NCI-H524 (cell line): ENCODE results near the gene AIFM3.

Experiments
- DNase-seq, 2 experiments: peaks; one replicate each; lab custom pipeline; 2025; lab: John Stamatoyannopoulos, UW

Gene AIFM3

GRCh38 chr22:21009638-21010425, 42.8 kb downstream of the AIFM3 start:
- DNase-seq, result no peak

- DNase-seq, result no peak
Observed at GRCh38 chr22:21010426-21011113, 43.5 kb downstream of the AIFM3 start.

DNA sequence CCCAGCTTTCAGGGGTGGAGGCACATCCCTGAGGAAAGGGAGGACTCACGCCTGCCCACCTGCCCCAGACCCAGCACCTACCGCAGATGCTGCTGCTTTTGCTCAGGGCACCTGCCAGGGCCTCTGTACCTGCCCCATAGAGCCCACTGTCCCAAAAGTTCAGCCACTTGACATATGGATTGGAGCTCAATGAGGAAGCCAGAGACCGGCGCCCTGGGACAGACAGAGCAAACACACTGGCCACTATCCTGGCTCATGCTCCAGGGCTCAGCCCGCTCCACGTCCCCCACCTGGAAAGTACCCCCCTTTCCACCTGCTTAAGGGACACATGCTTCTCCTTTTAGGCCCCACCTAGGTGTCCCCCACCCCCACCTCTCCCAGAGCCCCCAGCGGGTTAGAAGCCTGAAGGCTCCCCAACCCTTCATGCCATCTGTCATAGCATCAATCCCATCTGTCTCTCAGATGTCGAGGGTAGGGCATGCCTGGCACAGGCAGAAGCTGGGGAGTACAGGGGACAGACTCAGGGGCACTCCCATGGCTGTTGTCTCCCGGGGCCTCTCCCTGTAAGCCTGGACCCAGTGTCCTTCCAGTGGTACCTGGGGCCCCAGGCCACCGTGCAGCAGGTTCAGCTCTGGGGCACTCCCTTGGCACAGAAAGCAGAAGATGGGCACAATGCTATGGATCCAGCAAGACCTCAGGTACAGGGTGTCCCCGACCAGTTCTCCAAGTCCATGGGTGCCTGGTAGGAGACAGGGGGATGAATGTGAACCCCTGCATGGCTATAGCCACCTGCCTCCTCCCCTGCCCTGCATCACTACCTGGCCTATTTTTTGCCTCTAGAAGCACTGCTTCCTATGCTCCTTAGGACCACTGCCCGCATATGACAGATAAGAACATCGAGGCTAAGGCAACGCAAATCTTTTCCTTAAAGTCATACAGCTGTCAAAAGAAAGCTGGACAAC, 45.7 kb downstream of the AIFM3 start:
- DNase-seq, result peak; percentile 93 to 96

GRCh38 chr22:21013657-21014201, 46.7 kb downstream of the AIFM3 start:
- DNase-seq, result no peak

GRCh38 chr22:21014202-21014725, 47.2 kb downstream of the AIFM3 start:
- peak; percentile 97 to 99 for DNase-seq

GRCh38 chr22:21014726-21015465, 47.8 kb downstream of the AIFM3 start, which contains the start of gene P2RX6:
TSS of gene P2RX6 (plus strand) at chr22:21015165. CDS start at chr22:21015175, 10 bp downstream.
- DNase-seq, result peak; percentile 73 to 81

- DNase-seq, result peak in 1 of 2 experiments; percentile 57
Observed at GRCh38 chr22:21015466-21016006, 48.5 kb downstream of the AIFM3 start.

DNA sequence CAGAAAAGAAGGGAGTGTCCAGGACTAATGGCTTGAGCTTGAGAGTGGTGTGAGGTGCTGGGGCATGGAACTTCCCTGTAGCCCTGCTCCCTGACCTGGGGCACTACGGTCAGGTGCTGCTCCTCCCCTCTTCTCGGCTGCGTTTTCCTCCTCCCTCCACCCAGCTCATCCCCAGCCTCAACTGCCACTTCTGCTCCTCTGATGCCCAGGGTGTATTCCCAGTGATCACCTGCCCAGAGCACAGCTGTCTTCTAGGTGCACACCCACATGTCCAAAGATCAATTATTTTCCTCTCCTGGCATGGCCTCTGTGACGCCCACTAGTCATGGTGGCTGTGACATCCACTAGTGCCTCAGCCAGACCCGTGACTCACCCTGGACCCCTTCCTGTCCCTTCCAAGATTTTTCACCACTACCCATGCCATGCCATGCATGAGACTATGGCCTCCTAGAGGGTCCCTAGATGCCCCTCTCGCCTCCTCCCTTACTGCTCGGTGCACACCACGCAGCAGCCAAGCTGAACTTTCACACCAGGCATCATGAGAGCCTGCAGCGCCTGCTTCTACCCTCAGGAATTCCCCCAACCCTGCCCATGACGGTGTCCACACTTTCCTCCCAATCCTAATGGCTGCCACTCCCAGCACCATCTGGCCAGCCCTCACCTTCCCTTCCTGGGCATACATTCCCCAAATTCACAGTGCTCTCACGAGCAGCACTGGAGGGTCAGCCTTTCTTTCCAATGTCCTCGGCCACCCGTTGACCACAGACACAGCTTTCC, 49.8 kb downstream of the AIFM3 start:
- no peak for DNase-seq

- no peak for DNase-seq
Observed at GRCh38 chr22:21018314-21018713, 51.3 kb downstream of the AIFM3 start.

DNA sequence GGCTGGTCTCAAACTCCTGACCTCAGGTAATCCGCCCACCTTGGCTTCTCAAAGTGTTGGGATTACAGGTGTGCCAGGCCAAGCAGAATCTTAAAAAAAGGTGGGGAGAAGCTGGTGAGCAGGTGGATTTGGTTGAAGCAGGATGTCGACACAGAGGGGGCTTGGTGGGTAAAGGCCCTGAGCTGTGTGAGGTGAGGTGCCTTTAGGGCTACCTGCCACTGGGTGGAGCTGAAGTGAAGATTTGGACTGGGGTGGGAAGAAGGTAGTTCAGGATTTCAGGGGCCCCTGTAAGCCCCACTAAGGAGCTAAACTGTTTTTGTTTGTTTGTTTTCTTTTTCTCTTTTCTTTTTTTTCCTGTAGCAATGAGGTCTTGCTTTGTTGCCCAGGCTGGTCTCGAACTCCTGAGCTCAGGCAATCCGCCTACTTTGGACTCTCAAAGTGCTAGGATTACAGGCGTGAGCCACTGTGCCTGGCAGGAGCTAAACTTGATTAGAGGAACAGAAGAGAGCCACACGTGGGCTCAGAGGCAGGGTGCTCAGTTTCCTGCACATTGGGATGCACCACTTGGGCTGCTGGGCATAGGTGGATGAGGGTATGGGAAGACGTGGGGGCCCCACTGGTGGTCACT, 53.9 kb downstream of the AIFM3 start:
- DNase-seq, result peak; percentile 24 to 53

DNA sequence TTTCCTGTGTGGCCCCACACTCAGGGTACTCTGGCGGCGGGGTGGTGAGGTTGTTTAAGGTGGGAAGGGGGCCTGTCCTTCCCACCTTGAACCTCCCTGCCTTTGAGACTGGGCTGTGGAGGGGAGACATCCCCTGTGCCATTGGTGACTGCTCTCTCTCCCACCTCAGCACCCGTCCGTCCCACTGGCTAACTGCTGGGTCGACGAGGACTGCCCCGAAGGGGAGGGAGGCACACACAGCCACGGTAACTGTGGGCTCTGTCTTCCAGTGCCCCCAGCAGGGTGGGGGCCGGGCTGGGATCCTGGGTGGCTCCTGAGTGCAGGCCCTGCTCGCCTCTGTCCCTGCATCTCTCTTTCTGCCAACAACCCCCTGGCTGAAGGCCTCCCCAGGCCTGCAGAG, 55.5 kb downstream of the AIFM3 start:
- DNase-seq, result no peak

DNA sequence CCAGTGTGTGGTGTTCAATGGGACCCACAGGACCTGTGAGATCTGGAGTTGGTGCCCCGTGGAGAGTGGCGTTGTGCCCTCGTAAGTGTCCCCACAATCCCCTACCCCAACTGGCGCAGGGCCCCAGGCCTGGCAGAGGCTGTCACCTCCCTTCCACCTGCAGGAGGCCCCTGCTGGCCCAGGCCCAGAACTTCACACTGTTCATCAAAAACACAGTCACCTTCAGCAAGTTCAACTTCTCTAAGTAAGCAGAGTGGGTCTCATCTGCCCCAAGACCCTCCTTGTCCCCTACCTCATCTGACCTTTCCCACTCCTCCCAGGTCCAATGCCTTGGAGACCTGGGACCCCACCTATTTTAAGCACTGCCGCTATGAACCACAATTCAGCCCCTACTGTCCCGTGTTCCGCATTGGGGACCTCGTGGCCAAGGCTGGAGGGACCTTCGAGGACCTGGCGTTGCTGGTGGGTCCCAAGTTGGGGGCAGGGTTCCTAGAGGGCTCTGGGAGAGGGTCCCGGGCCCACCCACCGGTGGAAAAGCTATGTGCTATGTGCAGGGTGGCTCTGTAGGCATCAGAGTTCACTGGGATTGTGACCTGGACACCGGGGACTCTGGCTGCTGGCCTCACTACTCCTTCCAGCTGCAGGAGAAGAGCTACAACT, 56.0 kb downstream of the AIFM3 start:
- DNase-seq, result no peak

GRCh38 chr22:21025266-21025665, 58.2 kb downstream of the AIFM3 start:
- DNase-seq, result no peak

DNA sequence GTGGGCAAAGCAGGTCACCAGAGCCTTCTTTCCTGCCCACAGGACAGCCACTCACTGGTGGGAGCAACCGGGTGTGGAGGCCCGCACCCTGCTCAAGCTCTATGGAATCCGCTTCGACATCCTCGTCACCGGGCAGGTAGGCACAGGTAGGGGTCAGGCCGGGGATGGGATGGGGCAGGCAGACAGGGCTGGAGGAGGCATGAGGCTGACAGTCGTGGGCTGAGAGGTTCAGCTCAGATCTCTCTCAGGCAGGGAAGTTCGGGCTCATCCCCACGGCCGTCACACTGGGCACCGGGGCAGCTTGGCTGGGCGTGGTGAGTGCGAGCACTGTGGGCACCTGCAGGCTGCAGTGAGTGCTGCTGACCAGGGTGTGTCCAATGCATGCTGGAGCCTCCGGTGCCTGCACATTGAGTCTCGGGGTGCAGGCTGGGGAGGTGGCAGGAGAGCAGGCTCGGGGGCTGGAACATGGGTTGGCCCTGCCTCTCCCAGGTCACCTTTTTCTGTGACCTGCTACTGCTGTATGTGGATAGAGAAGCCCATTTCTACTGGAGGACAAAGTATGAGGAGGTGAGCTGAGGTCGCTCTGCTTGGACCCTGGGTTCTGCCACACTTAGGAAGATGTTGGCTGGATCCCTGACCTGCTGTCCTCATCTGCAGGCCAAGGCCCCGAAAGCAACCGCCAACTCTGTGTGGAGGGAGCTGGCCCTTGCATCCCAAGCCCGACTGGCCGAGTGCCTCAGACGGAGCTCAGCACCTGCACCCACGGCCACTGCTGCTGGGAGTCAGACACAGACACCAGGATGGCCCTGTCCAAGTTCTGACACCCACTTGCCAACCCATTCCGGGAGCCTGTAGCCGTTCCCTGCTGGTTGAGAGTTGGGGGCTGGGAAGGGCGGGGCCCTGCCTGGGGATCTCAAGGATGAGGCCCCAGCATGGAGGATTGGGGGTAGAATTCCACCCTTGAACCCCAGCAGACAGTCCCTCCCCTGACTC, 59.0 kb downstream of the AIFM3 start:
- DNase-seq, result no peak

DNA sequence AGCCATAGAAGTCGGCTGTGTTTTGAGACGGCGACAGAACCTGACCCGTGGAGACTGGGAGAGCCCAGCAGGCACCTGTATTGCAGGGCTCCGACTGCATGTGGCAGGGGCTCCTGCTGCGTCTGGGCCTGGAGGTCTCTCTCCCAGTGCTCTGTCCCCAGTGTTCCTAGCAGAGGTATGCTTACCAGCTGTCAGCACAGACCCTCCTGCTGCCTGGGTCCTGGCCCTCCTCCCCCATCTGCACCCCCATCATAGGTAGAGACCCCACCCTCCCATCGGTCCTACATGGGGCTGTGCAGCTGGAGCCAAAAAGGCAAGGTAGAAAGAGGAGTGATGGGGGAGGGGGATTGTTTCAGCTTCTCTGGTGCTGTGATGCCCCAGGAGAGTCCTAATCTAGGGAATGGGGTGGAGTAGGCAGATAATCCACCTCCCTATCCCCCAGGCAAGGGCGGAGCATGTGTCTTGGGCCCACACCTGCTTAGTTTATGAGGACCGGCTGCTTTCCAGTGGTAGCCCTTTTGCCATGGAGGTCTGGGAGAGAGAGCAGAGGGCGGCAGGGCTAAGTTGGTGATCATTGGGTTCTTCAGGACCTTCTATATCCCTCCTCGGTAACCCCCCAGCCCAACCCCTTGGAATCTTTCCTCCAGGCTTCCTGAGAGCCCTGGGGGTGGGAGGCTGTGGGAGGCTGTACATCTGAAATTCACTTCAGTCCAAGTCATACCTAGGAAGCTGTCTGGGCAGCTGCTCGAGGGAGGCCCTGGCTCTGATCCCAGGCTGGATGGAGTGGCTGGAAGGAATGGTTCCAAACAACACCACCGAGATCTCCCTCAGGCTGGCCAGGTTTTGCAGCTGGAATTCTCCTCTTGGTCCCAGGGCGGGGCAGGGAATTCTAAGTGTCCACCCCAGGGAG, 60.0 kb downstream of the AIFM3 start:
- DNase-seq, result peak; percentile 76 to 90
